ENCODE results near the gene ECT2L. TPM values are rescaled to one million over a fixed set of nuclear protein-coding genes. Genes with fewer than 3 reads are reported as not detected.

ECT2L gene
- total RNA-seq, 6 experiments from 2014 or later, result not detected

- no peaks in the 10 kb centered on the region for H3K36me3 ChIP-seq
- no peak overlapping the region for H3K4me3 ChIP-seq
- no peak for TF ChIP-seq CTCF (IDR thresholded peaks at IDR 0.05)
- TF ChIP-seq POLR2A (IDR thresholded peaks at IDR 0.05), result no peak
- no peak for DNase-seq
- H3K27me3 ChIP-seq, result no peaks in the 10 kb centered on the region
- intact Hi-C loops (cut with DNase I), result no loop called here
- no peak for ATAC-seq
- H3K27ac ChIP-seq, result no peak overlapping the region
- no peaks in the 10 kb centered on the region for H3K9me3 ChIP-seq
- H3K4me1 ChIP-seq, result no peaks in the 10 kb centered on the region
- WGBS (ENCODE audit: insufficient coverage, low coverage, low lambda C conversion rate, missing lambda C conversion rate), result 75% methylated on average over 8 of the region's 11 CpGs
Measured at GRCh38 chr6:138824482-138825144, 28.7 kb downstream of the ECT2L start.

- intact Hi-C loops (cut with DNase I), result no loop called here
- no peak for TF ChIP-seq POLR2A (IDR thresholded peaks at IDR 0.05)
- no peak for TF ChIP-seq CTCF (IDR thresholded peaks at IDR 0.05)
- ATAC-seq (no peak), DNase-seq (no peak)
- no peaks in the 10 kb centered on the region for H3K4me1 ChIP-seq
- WGBS (ENCODE audit: insufficient coverage, low coverage, low lambda C conversion rate, missing lambda C conversion rate), result 65% methylated on average over 5 of the region's 7 CpGs
- H3K4me3 ChIP-seq, result no peak overlapping the region
- H3K9me3 ChIP-seq, result no peaks in the 10 kb centered on the region
- no peaks in the 10 kb centered on the region for H3K36me3 ChIP-seq
- H3K27ac ChIP-seq, result no peak overlapping the region
- H3K27me3 ChIP-seq, result no peaks in the 10 kb centered on the region
Measured at GRCh38 chr6:138830248-138830647, 34.4 kb downstream of the ECT2L start.

GRCh38 chr6:138832182-138832581 lies 36.3 kb downstream of the ECT2L start:
- no peaks in the 10 kb centered on the region for H3K9me3 ChIP-seq
- no peak for TF ChIP-seq CTCF (IDR thresholded peaks at IDR 0.05)
- TF ChIP-seq POLR2A (IDR thresholded peaks at IDR 0.05), result no peak
- H3K36me3 ChIP-seq, result no peaks in the 10 kb centered on the region
- no peak for DNase-seq
- intact Hi-C loops (cut with DNase I), result no loop called here
- WGBS (ENCODE audit: insufficient coverage, low coverage, low lambda C conversion rate, missing lambda C conversion rate), result 89% methylated on average over 1 of the region's 2 CpGs
- ATAC-seq, result no peak
- no peak overlapping the region for H3K4me3 ChIP-seq
- H3K27me3 ChIP-seq, result no peaks in the 10 kb centered on the region
- no peak overlapping the region for H3K27ac ChIP-seq
- H3K4me1 ChIP-seq, result no peaks in the 10 kb centered on the region

GRCh38 chr6:138833816-138834539 lies 38.1 kb downstream of the ECT2L start:
- no peaks in the 10 kb centered on the region for H3K9me3 ChIP-seq
- no peak for TF ChIP-seq CTCF (IDR thresholded peaks at IDR 0.05)
- no peak for TF ChIP-seq POLR2A (IDR thresholded peaks at IDR 0.05)
- no peak overlapping the region for H3K4me3 ChIP-seq
- WGBS (ENCODE audit: insufficient coverage, low coverage, low lambda C conversion rate, missing lambda C conversion rate), result 73% methylated on average over 4 of the region's 4 CpGs
- no peak for DNase-seq
- no peaks in the 10 kb centered on the region for H3K4me1 ChIP-seq
- no peaks in the 10 kb centered on the region for H3K36me3 ChIP-seq
- no peaks in the 10 kb centered on the region for H3K27me3 ChIP-seq
- H3K27ac ChIP-seq, result no peak overlapping the region
- intact Hi-C loops (cut with DNase I), result no loop called here
- no peak for ATAC-seq
